SH-SY5Y (cell line): ENCODE data around the gene AQP11.

Experiments used
- GATA2 ChIP-seq: IDR thresholded peaks from 2 replicates; pipeline ENCODE4 v1.6.1; 2011; ENCODE audit warnings: mild to moderate bottlenecking, low read depth, low read length
- GATA3 ChIP-seq: IDR thresholded peaks from 2 replicates; pipeline ENCODE4 v1.6.1; 2011; ENCODE audit warnings: low read depth, mild to moderate bottlenecking, low read length, moderate library complexity

GRCh38 chr11:77619576-77620198, 29.9 kb downstream of the AQP11 start:
- TF ChIP-seq GATA3 (no peak), GATA2 (no peak)
